ENCODE measurements around the gene GARIN3.
A peak's percentile ranks its signal among the peaks of the same experiment; 100 is the strongest.

The GARIN3 gene

GRCh38 chr5:157180374-157181264, 14.6 kb upstream of the GARIN3 start, which contains the start of gene ITK:
Gene ITK (plus strand): TSS chr5:157180840. CDS start chr5:157180978, 138 bp downstream.
- DNase-seq: peak; percentile 78
- peak within 1 kb of the TSS; percentile 73 for H3K9ac ChIP-seq (ENCODE audit: low read depth, low read length)
- peak within 1 kb of the TSS; percentile 97 for H3K27ac ChIP-seq (ENCODE audit: low read length)
- peak within 1 kb of the TSS; percentile 68 for H3K4me2 ChIP-seq (ENCODE audit: insufficient read depth, low read length)
- peak within 1 kb of the TSS; percentile 68 to 71 for H3K4me3 ChIP-seq (ENCODE audit: low read depth in 1 of 2, low read length in 2 of 2)
- TF ChIP-seq, protein P1, sequence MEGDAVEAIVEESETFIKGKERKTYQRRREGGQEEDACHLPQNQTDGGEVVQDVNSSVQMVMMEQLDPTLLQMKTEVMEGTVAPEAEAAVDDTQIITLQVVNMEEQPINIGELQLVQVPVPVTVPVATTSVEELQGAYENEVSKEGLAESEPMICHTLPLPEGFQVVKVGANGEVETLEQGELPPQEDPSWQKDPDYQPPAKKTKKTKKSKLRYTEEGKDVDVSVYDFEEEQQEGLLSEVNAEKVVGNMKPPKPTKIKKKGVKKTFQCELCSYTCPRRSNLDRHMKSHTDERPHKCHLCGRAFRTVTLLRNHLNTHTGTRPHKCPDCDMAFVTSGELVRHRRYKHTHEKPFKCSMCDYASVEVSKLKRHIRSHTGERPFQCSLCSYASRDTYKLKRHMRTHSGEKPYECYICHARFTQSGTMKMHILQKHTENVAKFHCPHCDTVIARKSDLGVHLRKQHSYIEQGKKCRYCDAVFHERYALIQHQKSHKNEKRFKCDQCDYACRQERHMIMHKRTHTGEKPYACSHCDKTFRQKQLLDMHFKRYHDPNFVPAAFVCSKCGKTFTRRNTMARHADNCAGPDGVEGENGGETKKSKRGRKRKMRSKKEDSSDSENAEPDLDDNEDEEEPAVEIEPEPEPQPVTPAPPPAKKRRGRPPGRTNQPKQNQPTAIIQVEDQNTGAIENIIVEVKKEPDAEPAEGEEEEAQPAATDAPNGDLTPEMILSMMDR (IDR thresholded peaks at IDR 0.05; ENCODE audit: borderline replicate concordance, extremely low read depth, low read length, poor library complexity, severe bottlenecking): no peak
- no peak for TF ChIP-seq EZH2 (IDR thresholded peaks at IDR 0.05; ENCODE audit: borderline replicate concordance, low read depth, low read length, severe bottlenecking)
- H3K27me3 ChIP-seq (ENCODE audit: insufficient read depth, low read length, poor library complexity): no peaks in the 10 kb centered on the region
- peaks cover 8% of the 10 kb centered on the region; the same call in 1 of the 2 replicates for H4K20me1 ChIP-seq (ENCODE audit: insufficient read depth, low read length)
- H3K4me1 ChIP-seq (ENCODE audit: insufficient read depth, low read length): peaks cover 61% of the 10 kb centered on the region
- H3K36me3 ChIP-seq (ENCODE audit: insufficient read depth, low read length): peaks cover 25% of the 10 kb centered on the region
- H3K79me2 ChIP-seq (ENCODE audit: insufficient read depth, low read length): peaks cover 63% of the 10 kb centered on the region
- H2AFZ ChIP-seq (ENCODE audit: low read depth, low read length): peak within 1 kb of the TSS; percentile 53
- ATAC-seq (ENCODE audit: insufficient read depth, low read depth): peak; percentile 86
- no peaks in the 10 kb centered on the region for H3K9me3 ChIP-seq (ENCODE audit: insufficient read depth, low read length, severe bottlenecking)

DNA sequence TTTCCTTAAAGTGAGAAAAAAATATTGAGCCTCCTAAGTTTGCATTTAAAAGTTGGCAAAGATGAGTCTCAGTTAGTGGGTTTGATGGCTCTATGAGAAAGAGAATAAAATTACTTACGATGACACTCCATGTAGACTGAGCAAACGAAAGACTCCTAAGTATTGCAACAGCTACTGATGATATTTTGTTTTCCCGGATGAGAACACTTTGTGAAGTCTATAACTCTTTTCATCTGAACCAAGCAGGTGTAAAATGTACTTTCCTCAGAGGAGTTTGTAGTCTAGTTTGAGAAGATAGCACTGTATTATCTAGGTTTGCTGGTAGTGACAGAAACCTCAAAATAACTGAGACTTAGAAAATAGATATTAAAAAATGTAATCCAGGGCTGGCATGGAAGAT, 12.9 kb upstream of the GARIN3 start:
- no peak for TF ChIP-seq EZH2 (IDR thresholded peaks at IDR 0.05; ENCODE audit: borderline replicate concordance, low read depth, low read length, severe bottlenecking)
- TF ChIP-seq, protein P1 (IDR thresholded peaks at IDR 0.05; ENCODE audit: borderline replicate concordance, extremely low read depth, low read length, poor library complexity, severe bottlenecking): no peak
- Histone ChIP-seq H3K4me2 (ENCODE audit: insufficient read depth, low read length) (peak overlapping the region; percentile 68), H3K4me3 (ENCODE audit: low read depth in 1 of 2, low read length in 2 of 2) (no peak overlapping the region; a peak in 1 of 4 replicates), H3K79me2 (ENCODE audit: insufficient read depth, low read length) (peaks cover 46% of the 10 kb centered on the region), H3K9ac (ENCODE audit: low read depth, low read length) (peak overlapping the region; percentile 73), H3K27ac (ENCODE audit: low read length) (peak overlapping the region; percentile 97), H3K9me3 (ENCODE audit: insufficient read depth, low read length, severe bottlenecking) (no peaks in the 10 kb centered on the region), H4K20me1 (ENCODE audit: insufficient read depth, low read length) (peaks cover 2% of the 10 kb centered on the region; the same call in 1 of the 2 replicates), H2AFZ (ENCODE audit: low read depth, low read length) (0 out of 2 replicates have a peak overlapping the region, but pooled peaks have one; percentile 2), H3K4me1 (ENCODE audit: insufficient read depth, low read length) (peaks cover 45% of the 10 kb centered on the region), H3K36me3 (ENCODE audit: insufficient read depth, low read length) (peaks cover 8% of the 10 kb centered on the region), H3K27me3 (ENCODE audit: insufficient read depth, low read length, poor library complexity) (no peaks in the 10 kb centered on the region)
- ATAC-seq (ENCODE audit: insufficient read depth, low read depth): peak; percentile 15; the same call in 1 of the 3 replicates
- no peak for DNase-seq

DNA sequence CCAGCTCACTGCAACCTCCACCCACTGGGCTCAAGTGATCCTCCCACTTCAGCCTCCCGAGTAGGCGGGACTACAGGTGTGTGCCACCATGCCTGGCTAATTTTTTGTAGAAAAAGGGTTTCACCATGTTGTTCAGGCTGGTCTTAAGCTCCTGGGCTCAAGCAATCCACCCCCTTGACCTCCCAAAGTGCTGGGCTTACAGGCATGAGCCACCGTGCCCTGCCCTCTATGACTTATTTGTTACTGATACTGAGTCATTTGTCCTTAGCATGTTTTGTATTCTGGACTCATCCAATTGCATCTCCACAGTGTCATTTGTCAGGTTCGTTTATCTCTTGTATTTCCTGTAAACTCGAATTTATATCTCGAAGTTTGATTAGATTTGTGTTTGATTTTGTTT, 11.9 kb upstream of the GARIN3 start:
- no peaks in the 10 kb centered on the region for H4K20me1 ChIP-seq (ENCODE audit: insufficient read depth, low read length)
- no peaks in the 10 kb centered on the region for H3K36me3 ChIP-seq (ENCODE audit: insufficient read depth, low read length)
- H3K27ac ChIP-seq (ENCODE audit: low read length): peak overlapping the region; percentile 97
- no peaks in the 10 kb centered on the region for H3K9me3 ChIP-seq (ENCODE audit: insufficient read depth, low read length, severe bottlenecking)
- TF ChIP-seq, protein P1 (IDR thresholded peaks at IDR 0.05; ENCODE audit: borderline replicate concordance, extremely low read depth, low read length, poor library complexity, severe bottlenecking): no peak
- no peak for TF ChIP-seq EZH2 (IDR thresholded peaks at IDR 0.05; ENCODE audit: borderline replicate concordance, low read depth, low read length, severe bottlenecking)
- H3K79me2 ChIP-seq (ENCODE audit: insufficient read depth, low read length): peaks cover 36% of the 10 kb centered on the region
- H3K4me1 ChIP-seq (ENCODE audit: insufficient read depth, low read length): peaks cover 38% of the 10 kb centered on the region
- H3K27me3 ChIP-seq (ENCODE audit: insufficient read depth, low read length, poor library complexity): no peaks in the 10 kb centered on the region
- no peak overlapping the region for H3K4me3 ChIP-seq (ENCODE audit: low read depth in 1 of 2, low read length in 2 of 2)
- no peak for DNase-seq
- no peak overlapping the region for H2AFZ ChIP-seq (ENCODE audit: low read depth, low read length)
- ATAC-seq (ENCODE audit: insufficient read depth, low read depth): no peak
- no peak overlapping the region for H3K4me2 ChIP-seq (ENCODE audit: insufficient read depth, low read length)
- no peak overlapping the region for H3K9ac ChIP-seq (ENCODE audit: low read depth, low read length)
